T-helper 2 cell treated with Interferon-gamma antibody and Interleukin-4, amounts not matched to agents 100 ng/mL and 5 ng/mL, for 36 hours (primary cell): ENCODE measurements around the gene ACSL6. TPM values are rescaled to one million over a fixed set of nuclear protein-coding genes. Genes with fewer than 3 reads are reported as not detected.

Source experiments
- intact Hi-C: fragments of 100-400 bp; cut with micrococcal nuclease; formaldehyde crosslinking; loops from one replicate; pipeline ENCODE4 v1.15.1; 2023
- total RNA-seq: library from RNA; stranded (reverse); gene quantifications from 2 replicates; pipeline ENCODE4 v1.2.3, GENCODE V29; 2022

The ACSL6 gene
- 10.2 and 10.6 TPM in 2 replicates for total RNA-seq

GRCh38 chr5:132011622-132012343, at the start of gene ACSL6:
TSS of gene ACSL6 (minus strand) at chr5:132011658. CDS start at chr5:132011553, 105 bp downstream.
- intact Hi-C loops = loop anchor here (1.0 kb wide), 1 partner anchor 9 kb away; no protein-coding TSS in a partner anchor

GRCh38 chr5:132060501-132061161, 49.2 kb upstream of the ACSL6 start, which contains the start of gene IL3:
TSS of gene IL3 (plus strand) at chr5:132060655. CDS start at chr5:132060707, 52 bp downstream.
- intact Hi-C loops = loop anchor here (5.0 to 10.0 kb wide), 3 partner anchors 234 to 307 kb away; partner anchors contain the start of genes FNIP1, SLC22A4 and SLC22A5

GRCh38 chr5:132059696-132060500, 48.4 kb upstream of the ACSL6 start:
- intact Hi-C loops = loop anchor here (5.0 to 10.0 kb wide), 3 partner anchors 235 to 307 kb away; partner anchors contain the start of genes FNIP1, SLC22A4 and SLC22A5

GRCh38 chr5:132059043-132059695, 47.7 kb upstream of the ACSL6 start:
- intact Hi-C loops = no loop called here

- intact Hi-C loops = no loop called here
Measured at GRCh38 chr5:132058646-132059042, 47.2 kb upstream of the ACSL6 start.

- intact Hi-C loops = no loop called here
Measured at GRCh38 chr5:132057498-132058255, 46.2 kb upstream of the ACSL6 start.

GRCh38 chr5:132056610-132057497, 45.4 kb upstream of the ACSL6 start:
- intact Hi-C loops = loop anchor here (1.0 kb wide), 2 partner anchors 37 to 422 kb away; partner anchors contain the start of gene RAPGEF6

- intact Hi-C loops = loop anchor here (1.0 kb wide), 2 partner anchors 36 to 421 kb away; partner anchors contain the start of gene RAPGEF6
Measured at GRCh38 chr5:132055808-132056609, 44.6 kb upstream of the ACSL6 start.

- intact Hi-C loops = no loop called here
Measured at GRCh38 chr5:132055441-132055807, 44.0 kb upstream of the ACSL6 start.

GRCh38 chr5:132054697-132055440, 43.4 kb upstream of the ACSL6 start:
- intact Hi-C loops = no loop called here

- intact Hi-C loops = no loop called here
Measured at GRCh38 chr5:132054031-132054696, 42.7 kb upstream of the ACSL6 start.

- intact Hi-C loops = no loop called here
Measured at GRCh38 chr5:132053483-132053882, 42.0 kb upstream of the ACSL6 start.

- intact Hi-C loops = no loop called here
Measured at GRCh38 chr5:132052520-132052919, 41.1 kb upstream of the ACSL6 start.

- intact Hi-C loops = no loop called here
Measured at GRCh38 chr5:132050661-132051552, 39.4 kb upstream of the ACSL6 start.

GRCh38 chr5:132050136-132050535, 38.7 kb upstream of the ACSL6 start:
- intact Hi-C loops = no loop called here

- intact Hi-C loops = no loop called here
Measured at GRCh38 chr5:132049559-132049958, 38.1 kb upstream of the ACSL6 start.
